NCI-H510A (cell line): ENCODE measurements around the gene MYO5B.

Experiments used
- DNase-seq: peaks from one replicate; lab custom pipeline; 2025; lab: John Stamatoyannopoulos, UW

MYO5B gene

DNA sequence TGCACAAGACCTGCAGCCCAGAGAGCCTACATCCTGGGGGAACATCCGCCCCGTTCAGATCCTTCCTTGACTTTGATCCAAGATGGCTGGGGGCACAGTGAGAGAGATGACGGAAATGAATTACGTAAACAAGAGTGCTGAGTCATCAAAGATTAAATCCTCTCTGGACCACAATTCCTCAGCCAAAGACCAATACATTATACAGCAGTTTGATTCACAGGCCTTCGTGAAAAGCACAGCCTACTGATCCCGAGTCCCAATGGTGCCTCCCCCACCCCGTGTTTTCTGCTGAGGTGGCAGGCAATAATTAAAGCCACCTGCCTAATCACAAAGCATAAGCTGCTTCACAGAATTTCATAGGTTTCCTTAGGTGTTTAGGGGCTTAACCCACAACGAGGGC is 43.0 kb downstream of the MYO5B start:
- no peak for DNase-seq

- no peak for DNase-seq
These were observed 50.4 kb downstream of the MYO5B start for GRCh38 chr18:50144540-50144939.

GRCh38 chr18:50143886-50144285 is 51.1 kb downstream of the MYO5B start:
- DNase-seq: no peak

DNA sequence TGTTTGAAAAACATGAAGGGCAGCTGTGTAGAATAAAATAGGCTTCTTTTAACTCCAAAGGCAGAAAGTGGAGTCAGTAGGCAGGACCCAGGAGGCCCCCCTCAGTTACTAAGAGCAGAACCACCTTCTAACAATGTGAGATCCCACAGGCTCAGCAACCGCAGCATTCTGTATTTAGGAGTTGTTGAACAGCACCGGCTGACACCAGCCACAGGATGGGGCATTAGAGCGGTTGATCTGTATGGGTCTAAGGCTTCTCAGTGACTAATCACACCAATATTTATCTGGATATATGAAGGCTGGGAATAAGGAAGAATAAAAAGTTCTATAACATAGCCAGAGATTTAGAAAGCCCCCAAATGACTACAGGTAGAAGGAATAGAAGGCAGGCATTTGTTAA is 51.7 kb downstream of the MYO5B start:
- no peak for DNase-seq

- no peak for DNase-seq
These were observed 52.4 kb downstream of the MYO5B start for GRCh38 chr18:50142441-50143120.

DNA sequence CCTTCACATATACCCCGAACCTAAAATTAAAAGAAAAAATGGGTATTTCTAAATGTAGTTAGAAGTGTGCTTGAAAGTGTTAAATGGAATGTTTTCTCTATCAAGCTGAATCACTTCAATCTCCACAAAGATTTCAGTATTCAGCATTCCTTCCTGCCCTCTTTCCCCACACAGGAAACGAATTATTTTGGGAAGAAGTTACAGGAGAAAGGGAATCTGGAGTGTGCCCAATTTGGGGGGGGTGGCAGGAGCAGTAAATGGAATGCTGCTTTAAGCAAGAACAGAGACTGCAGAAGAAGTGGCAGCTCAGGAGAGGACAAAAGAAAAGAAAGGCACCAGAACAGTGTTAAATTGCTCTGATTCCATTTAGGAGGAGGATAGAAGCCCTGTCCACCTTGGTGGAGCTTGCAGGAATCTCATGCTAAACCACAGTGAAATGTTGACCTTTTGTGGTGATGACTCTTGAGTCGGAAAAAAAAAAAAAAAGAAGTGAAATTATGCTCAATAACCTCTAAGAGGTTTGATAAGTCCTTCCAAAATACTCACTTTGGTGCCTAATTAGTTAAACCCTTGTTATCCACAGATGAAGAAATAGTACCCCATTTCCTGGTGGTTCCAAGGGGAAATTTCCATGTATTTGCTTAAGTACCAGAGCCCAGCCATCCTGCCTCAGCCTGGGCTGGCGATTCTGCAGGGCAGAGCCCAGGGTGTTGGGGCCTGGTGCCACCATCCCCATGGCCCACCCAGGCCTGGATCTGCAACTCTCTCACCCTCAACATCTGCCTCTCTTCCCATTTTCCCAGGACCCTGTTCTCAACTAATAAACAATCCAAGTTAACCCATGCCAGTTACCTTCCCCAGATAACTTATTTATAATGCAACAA is 56.5 kb downstream of the MYO5B start:
- DNase-seq: no peak

DNA sequence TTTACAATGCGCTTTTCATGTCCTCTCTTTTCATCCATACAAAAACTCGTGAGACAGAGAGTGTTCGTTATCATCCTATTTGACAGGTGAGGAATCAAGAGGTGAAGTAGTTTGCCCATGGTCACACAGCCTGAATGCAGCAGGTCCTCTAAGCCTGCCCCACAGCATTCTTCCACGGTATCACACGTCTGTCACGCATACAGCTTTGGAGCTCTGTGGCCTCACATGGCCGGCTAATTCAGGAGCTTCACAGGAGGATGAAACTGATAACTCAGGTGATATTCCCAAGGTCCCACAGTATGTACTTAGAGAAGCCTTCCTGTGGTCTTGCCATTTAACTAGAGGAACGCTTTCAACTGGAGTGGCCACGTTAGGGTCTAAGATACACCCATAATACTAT is 59.0 kb downstream of the MYO5B start:
- DNase-seq: no peak

DNA sequence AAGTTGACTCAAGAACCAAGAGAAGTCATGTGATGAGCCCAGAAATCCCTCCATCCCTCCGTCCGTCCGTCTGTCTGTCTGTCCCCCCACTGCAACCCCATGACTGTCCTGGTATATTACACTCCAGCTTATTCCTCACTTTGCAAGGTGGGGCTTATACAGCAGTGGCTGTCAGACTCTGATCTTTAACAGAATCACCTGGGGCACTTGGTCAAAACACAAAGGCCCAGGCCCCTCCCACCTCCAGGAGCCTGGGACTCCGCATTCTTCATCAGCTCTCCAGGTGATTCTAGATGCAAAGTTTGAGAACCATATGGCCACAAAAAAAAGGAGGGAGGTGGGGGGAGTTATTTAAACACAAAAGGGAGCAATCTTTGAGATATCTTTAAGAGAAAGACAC is 61.4 kb downstream of the MYO5B start:
- no peak for DNase-seq

DNA sequence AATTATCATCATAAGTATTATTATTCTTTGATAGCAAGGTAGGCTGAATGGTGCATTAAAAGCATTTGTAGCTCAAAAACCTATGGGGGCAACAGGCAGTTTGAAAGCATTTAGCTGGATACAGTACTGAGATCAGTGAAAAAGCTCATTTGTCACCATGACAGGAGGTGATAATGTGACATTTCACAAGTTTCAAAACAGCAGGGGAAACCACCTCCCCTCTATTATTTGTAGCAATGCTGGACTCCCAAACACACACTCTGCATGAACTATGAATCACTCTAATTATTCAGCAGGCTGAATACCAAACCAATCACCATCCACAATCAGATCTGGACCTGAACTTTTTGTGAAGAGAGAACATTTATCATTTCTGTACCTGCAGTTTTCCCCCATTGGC is 63.4 kb downstream of the MYO5B start:
- DNase-seq: no peak

DNA sequence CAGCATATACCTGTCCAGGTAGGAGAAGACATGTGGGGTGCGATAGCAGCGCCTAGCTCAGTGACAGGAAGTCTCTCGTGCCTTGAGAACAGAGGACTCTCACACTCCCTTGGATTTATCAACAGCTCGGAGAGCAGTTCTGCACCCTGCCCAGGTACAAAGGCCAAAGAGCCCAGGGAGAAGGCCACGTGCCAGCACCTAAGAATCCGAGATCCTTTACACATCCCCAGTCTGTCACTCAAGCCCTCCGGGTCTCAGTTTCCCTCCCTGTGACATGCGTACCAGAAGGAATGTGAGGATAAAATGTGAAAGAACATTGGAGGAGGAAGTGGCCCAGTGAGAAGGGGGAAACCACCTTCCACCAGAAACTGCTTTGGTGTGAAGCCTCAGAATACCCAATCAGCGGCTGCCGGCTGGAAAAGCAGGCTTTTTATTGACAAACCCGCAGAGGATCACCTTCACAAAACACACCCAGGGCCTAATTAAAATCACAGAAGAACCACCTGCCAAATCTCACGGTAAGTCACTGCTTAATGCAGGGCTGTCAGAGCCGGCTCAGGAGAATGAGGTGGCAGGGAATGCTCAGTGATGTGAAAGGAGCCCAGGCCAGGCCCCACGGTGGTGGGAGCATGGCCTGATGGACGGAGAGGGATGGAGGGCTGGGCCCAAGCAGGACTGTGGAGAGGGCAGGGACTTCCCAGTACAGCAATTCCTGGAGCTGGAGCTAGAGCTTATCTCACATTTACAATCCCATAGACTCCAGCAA is 66.3 kb downstream of the MYO5B start:
- peak; percentile 19 for DNase-seq

GRCh38 chr18:50127516-50128210 is 67.3 kb downstream of the MYO5B start:
- no peak for DNase-seq

DNA sequence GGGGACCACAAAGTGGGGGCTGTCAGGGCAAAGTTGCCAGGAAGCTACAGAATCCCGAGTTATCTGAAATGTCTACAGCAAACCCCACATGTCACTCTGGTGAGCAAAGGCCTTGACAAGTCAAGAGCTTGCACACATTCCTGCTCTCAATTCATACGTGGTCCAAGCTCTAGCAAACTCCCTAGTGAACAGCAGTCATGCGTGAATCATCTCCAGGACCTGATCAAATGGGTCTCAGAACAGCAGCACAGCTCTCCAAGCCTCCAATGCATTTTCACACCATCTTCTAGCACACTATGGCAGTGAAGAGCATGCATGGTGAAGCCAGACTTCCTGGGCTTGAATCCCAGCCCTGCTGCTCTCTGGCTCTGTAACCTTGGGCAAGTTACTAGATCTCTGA is 68.5 kb downstream of the MYO5B start:
- no peak for DNase-seq

- no peak for DNase-seq
These were observed 69.5 kb downstream of the MYO5B start for GRCh38 chr18:50125456-50125855.

GRCh38 chr18:50119296-50119695 is 75.7 kb downstream of the MYO5B start:
- DNase-seq: no peak

GRCh38 chr18:50117863-50118262 is 77.1 kb downstream of the MYO5B start:
- DNase-seq: no peak

DNA sequence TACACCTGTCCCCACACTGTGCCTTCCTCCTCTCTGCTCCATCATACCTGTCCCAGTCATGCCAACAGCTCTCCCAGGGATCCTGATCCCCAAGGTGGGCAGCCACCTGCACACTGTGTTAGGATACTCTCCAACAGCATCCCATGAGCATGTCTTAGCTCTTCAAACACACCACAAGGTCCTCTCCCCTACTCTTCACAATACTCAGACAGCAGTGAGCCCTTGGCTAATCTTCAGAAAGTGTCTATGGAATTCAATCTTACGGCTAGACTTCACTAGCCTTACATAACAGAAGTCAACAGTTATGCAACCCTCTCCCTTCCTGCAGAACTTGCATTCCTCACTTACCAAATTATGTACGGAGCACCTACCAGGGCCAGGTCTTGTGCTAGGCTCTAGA is 79.9 kb downstream of the MYO5B start:
- DNase-seq: no peak

GRCh38 chr18:50114448-50114847 is 80.5 kb downstream of the MYO5B start:
- no peak for DNase-seq

DNA sequence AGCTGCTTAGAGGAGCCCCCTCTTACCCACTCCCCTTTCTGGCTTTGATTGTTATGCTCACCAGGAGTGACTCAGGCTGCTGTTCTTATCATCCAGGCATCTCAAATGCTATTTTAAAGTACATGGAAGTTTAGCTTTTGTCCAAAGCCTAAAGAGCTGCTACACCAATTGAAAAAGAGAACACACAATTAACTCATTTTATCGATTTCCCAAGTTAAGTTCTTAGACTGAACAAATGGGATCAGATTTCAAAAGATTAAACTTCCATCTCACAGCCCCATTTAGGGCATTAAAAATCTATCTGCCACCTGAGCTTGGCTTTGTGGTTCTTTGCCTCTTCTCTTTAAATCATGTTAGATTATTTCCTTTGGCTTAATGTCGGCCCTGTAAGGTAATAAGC is 81.2 kb downstream of the MYO5B start:
- DNase-seq: no peak

DNA sequence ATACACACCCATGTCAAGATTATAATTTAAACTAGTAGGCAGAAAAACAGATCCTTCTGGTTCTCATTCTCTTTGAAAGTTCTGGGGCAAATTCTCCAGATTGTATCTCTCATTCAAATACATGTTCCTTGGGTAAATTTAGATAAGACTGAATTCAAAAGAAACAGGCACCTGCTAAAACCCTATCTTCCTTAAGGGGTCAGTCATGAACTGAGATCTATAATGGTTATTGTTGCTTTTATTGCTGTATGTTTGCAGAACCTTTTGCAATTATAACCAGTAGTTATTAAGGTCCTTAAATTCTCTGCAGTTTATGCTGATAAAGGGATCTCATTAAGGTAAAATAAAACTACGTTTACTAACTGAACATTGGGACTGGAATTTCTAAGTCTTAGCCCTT is 83.5 kb downstream of the MYO5B start:
- DNase-seq: no peak

GRCh38 chr18:50107468-50107977 is 87.4 kb downstream of the MYO5B start:
- DNase-seq: no peak

DNA sequence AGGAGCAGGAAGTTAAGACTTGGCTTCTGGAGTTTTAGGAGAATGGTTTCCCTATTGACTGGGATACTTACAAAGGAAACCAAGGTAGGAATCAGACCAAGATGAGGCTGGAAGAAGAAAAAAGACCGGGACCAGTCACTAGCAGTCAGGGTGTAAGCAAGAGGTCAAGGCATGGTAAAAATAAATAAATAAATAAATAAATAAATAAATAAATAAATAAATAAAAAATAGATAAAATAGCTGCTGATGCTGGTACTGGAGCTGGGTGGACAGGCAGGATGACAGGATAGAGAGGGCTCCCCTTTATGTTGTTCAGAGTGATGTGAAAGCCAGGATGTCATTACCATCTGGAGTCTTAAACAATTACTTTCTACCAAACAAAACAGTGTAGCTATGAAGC is 89.9 kb downstream of the MYO5B start:
- no peak for DNase-seq

DNA sequence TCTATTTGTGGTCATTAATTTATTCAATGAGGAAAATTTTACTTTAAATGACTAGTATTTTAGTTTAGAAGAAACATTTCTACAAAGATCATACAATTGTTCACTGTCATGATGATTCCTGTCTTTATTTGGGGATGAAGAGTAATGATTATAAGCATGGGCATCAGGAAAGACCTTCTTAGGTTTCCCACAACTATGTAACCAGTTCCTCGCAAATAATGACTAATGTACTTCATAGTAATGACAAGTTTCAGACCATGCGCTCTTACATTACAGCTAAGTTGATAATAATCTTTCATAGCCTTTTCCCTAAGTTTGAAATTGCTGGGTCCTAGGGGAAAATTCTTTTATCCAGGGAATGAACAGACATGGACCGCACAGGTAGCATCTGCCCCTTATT is 90.5 kb downstream of the MYO5B start:
- DNase-seq: no peak
